Stimulated activated CD8-positive, alpha-beta memory T cell treated with anti-CD3 and anti-CD28 coated beads, Interleukin-4, amount 100 ng/mL, for 24 hours (primary cell): Measurements from ENCODE around the gene AGAP2.
"Not testable (repeated sequence)": the region's sequence is repeated elsewhere in the genome, so short reads cannot be mapped to it uniquely, and the experiment has no call there.

Experiments
- DNase-seq: peaks from one replicate; pipeline ENCODE4 v3.0.0-alpha.2; 2020; ENCODE audit warnings: low read depth

Gene AGAP2

DNA sequence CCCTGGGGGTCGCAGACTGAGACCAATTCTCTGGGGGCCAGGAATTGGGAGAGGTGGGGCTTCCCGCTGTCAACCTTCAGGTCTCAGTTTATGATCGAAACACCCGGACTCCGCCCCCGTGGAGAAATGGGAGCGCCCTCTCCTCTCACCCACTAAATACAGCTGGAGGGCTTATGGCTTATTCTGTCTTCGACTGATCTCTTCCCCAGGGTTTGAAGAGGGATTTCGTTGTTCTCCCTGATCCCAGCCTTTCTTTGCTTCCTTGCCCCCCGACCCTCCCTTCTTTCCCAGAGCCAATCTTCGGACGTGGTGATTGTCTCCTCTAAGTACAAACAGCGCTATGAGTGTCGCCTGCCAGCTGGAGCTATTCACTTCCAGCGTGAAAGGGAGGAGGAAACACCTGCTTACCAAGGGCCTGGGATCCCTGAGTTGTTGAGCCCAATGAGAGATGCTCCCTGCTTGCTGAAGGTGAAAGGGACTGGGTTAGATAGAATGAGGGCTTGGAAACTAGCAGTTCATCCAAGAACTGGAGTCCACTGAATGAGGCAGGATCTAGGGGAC is 44.0 kb downstream of the AGAP2 start:
- DNase-seq, result no peak

DNA sequence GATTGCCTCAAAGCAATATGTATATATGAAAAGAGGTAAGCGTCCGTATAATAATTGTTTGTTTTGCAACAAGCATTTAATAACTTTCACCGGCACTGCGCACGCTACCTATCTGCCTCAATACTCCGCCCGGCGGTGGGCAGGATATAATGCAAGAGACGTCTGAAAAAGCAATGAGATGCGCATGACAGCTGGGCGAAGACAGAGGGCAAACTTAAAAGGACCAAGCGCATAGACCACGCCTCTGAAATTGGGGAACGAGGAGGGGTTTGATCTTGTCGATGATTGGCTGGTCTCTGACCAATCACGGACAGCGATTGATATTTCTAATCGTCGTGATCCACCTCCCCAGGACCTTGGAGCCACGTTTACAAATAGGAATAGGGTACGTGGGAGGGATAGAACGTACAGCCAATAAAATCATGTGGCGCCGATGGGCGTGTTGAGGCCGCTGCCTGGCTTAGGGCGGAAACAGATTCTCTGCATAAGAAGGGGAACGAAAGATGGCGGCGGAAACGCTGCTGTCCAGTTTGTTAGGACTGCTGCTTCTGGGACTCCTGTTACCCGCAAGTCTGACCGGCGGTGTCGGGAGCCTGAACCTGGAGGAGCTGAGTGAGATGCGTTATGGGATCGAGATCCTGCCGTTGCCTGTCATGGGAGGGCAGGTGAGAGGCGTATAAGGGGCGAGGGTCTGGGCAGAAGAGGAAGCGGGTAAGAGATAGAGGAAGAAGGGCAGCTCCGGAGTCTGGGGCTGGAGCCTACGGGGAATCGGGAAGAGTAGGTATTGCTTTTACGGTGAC is 44.7 kb downstream of the AGAP2 start, which contains the start of gene OS9:
Gene OS9, plus strand, starts transcription at position 474 of the 800 bp plus-strand sequence. Its CDS starts 30 bp downstream, at position 504.
- DNase-seq, result peak; percentile 85

DNA sequence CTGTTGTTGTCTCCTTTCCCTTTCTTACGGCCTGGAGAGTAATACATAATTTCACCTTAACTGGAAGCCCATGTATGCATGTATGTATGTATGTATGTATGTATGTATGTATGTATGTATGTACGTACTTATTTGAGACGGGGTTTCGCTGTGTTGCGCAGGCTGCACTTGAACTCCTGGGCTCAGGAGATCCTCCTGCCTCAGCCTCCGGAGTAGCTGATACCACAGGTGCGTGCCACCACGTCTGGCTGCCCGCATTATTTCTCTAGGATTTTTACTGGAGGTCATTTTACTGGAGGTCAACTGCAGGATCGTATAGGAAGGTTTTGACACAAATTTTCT is 45.3 kb downstream of the AGAP2 start:
- DNase-seq, result no peak

DNA sequence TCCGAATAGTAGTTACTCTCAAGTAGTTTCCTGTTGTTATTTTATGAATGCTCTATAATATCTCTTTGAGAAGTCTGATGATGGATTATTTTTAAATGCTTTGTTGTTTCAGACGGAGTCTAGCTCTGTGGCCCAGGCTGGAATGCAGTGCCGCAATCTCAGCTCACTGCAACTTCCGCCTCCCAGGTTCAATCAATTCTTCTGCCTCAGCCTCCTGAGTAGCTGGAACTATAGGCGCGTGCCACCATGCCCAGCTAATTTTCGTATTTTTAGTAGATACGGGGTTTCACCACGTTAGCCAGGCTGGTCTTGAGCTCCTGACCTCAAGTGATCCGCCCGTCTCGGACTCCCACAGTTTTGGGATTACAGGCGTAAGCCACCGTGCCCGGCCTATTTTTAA is 46.0 kb downstream of the AGAP2 start:
- no peak for DNase-seq

DNA sequence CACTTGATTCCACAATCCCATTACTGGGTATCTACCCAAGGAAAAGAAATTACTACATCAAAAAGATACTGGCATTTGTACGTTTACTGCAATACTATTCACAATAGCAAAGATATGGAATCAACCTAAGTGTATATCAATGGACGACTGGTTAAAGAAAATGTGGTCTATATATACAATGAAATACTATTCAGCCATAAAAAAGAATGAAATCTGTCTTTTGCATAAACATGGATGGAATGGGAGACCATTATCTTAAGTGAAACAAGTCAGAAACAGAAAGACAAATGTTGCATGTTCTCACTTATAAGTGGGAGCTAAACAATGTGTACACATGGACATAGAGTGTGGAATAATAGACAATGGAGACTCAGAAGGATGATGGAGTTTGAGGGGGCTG is 49.6 kb downstream of the AGAP2 start:
- no peak for DNase-seq

DNA sequence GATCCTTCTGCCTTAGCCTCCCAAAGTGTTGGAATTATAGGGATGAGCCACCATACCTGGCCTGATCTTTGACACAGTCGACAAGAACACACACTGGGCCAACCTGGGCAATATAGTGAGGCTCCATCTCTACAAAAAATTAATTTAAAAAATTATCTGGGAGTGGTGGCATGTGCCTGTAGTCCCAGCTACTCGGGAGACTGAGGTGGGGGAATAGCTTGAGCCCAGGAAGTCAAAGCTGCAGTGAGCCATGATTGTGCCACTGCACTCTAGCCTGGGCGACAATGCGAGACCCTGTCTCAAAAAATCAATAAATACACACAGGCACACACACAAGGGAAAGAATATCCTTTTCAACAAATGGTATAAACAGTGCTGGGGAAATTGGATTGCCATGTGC is 50.7 kb downstream of the AGAP2 start:
- DNase-seq, result no peak

DNA sequence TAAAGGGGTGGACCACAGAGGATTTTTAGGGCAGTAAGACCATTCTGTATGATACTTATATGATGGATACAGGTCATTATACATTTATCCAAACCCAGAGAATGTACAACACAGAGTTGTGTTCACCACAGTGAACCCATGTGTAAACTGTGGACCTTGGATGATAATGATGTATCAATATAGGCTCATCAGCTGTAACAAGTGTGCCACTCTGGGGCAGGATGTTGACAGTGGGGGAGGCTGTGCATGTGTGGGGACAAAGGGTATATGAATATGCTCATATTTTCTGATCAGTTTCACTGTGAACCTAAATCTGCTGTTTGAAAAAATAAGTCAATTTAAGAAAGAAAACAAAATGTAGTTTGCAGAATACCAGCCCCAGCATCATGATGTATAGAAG is 58.8 kb downstream of the AGAP2 start:
- DNase-seq, result no peak

DNA sequence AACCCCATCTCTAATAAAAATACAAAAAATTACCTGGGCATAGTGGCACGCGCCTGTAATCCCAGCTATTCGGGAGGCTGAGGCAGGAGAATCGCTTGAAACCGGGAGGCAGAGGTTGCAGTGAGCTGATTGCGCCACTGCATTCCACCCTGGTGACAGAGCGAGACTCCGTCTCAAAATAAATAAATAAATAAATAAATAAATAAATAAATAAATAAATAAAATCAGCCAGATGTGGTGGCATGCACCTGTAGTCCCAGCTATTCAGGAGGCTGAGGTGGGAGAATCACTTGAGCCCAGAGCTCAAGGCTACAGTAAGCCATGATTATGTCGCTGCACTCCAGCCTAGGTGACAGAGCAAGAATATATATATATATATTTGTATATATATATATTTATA is 60.6 kb downstream of the AGAP2 start:
- DNase-seq, result not testable (repeated sequence)

DNA sequence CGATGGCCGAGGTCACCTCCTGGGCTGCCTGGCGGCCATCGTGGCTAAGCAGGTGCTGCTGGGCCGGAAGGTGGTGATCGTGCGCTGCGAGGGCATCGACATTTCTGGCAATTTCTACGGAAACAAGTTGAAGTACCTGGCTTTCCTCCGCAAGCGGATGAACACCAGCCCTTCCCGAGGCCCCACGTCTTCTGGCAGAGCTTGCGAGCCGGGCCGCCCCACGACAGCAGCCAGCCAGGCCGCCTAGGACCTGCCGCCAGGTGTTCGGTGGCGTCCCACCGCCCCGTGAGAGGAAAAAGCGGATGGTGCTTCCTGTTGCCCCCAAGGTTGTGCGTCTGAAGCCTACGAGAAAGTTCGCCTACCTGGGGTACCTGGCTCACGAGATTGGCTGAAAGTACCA is 63.9 kb downstream of the AGAP2 start:
- no peak for DNase-seq
